Measurements from ENCODE around the gene OLAH.
"Not testable (repeated sequence)": the region's sequence is repeated elsewhere in the genome, so short reads cannot be mapped to it uniquely, and the experiment has no call there.

The OLAH gene

GRCh38 chr10:15043674-15044073 is at the start of gene OLAH:
TSS of gene OLAH (plus strand) at chr10:15043943. CDS start at chr10:15047289, 3,346 bp downstream.
- peak; percentile 60 for DNase-seq

- DNase-seq: no peak
Observed at GRCh38 chr10:14995964-14996565, 47.7 kb upstream of the OLAH start.

- not testable (repeated sequence) for DNase-seq
Observed at GRCh38 chr10:15013530-15013929, 30.2 kb upstream of the OLAH start.

- no peak for DNase-seq
Observed at GRCh38 chr10:15015451-15015850, 28.3 kb upstream of the OLAH start.

- DNase-seq: peak; percentile 79
Observed at GRCh38 chr10:15020966-15021365, 22.8 kb upstream of the OLAH start.

GRCh38 chr10:15023079-15023478 is 20.7 kb upstream of the OLAH start:
- DNase-seq: not testable (repeated sequence)

GRCh38 chr10:15024017-15025004 is 19.4 kb upstream of the OLAH start:
- DNase-seq: not testable (repeated sequence)

- peak; percentile 72 for DNase-seq
Observed at GRCh38 chr10:15025040-15025439, 18.7 kb upstream of the OLAH start.

GRCh38 chr10:15027741-15028140 is 16.0 kb upstream of the OLAH start:
- DNase-seq: no peak

- DNase-seq: peak; percentile 96
Observed at GRCh38 chr10:15035385-15036301, 8.1 kb upstream of the OLAH start.

GRCh38 chr10:15037691-15038090 is 6.1 kb upstream of the OLAH start:
- DNase-seq: no peak

GRCh38 chr10:15038416-15038815 is 5.3 kb upstream of the OLAH start:
- no peak for DNase-seq

GRCh38 chr10:15045380-15045779 is 1.6 kb downstream of the OLAH start:
- DNase-seq: peak; percentile 25

GRCh38 chr10:15046626-15047025 is 2.9 kb downstream of the OLAH start:
- no peak for DNase-seq

- DNase-seq: no peak
Observed at GRCh38 chr10:15049533-15049932, 5.8 kb downstream of the OLAH start.

- DNase-seq: no peak
Observed at GRCh38 chr10:15052121-15052520, 8.4 kb downstream of the OLAH start.

- no peak for DNase-seq
Observed at GRCh38 chr10:15053061-15053460, 9.3 kb downstream of the OLAH start.

GRCh38 chr10:15058689-15059088 is 14.9 kb downstream of the OLAH start:
- no peak for DNase-seq

GRCh38 chr10:15059914-15060313 is 16.2 kb downstream of the OLAH start:
- DNase-seq: no peak

- DNase-seq: no peak
Observed at GRCh38 chr10:15060638-15061037, 16.9 kb downstream of the OLAH start.

- DNase-seq: no peak
Observed at GRCh38 chr10:15067154-15067553, 23.4 kb downstream of the OLAH start.

- DNase-seq: peak; percentile 42
Observed at GRCh38 chr10:15068802-15069201, 25.1 kb downstream of the OLAH start.

- no peak for DNase-seq
Observed at GRCh38 chr10:15069230-15069629, 25.5 kb downstream of the OLAH start.
